HG03135 (cell line): ENCODE results near the gene FIG4.
"Not testable (repeated sequence)": the region's sequence is repeated elsewhere in the genome, so short reads cannot be mapped to it uniquely, and the experiment has no call there.

Source experiments
- ATAC-seq: cut with Tn5 transposase; IDR thresholded peaks from one replicate; pipeline ENCODE4 v1.9.1; 2021; ENCODE audit warnings: mild to moderate bottlenecking, moderate library complexity; ENCODE audit not compliant: unreplicated experiment

Gene FIG4

GRCh38 chr6:109690737-109691621, at the start of gene FIG4, which contains the start of gene AK9:
Gene FIG4 (plus strand): TSS chr6:109691296. CDS start chr6:109691436, 140 bp downstream.
Gene AK9 (minus strand): TSS chr6:109691202. CDS start chr6:109675745, 15,457 bp downstream.
- ATAC-seq, result peak; percentile 95

- ATAC-seq, result no peak
These were observed 47.0 kb upstream of the FIG4 start for GRCh38 chr6:109644131-109644530.

- ATAC-seq, result no peak
These were observed 37.8 kb upstream of the FIG4 start for GRCh38 chr6:109653264-109653663.

- ATAC-seq, result no peak
These were observed 35.3 kb upstream of the FIG4 start for GRCh38 chr6:109655761-109656262.

- no peak for ATAC-seq
These were observed 30.4 kb upstream of the FIG4 start for GRCh38 chr6:109660526-109661320.

- no peak for ATAC-seq
These were observed 28.9 kb upstream of the FIG4 start for GRCh38 chr6:109662192-109662591.

- no peak for ATAC-seq
These were observed 21.3 kb upstream of the FIG4 start for GRCh38 chr6:109669811-109670210.

GRCh38 chr6:109671733-109672132, 19.4 kb upstream of the FIG4 start:
- ATAC-seq, result no peak

GRCh38 chr6:109672175-109672574, 18.9 kb upstream of the FIG4 start:
- no peak for ATAC-seq

- ATAC-seq, result no peak
These were observed 18.3 kb upstream of the FIG4 start for GRCh38 chr6:109672839-109673238.

GRCh38 chr6:109676724-109677123, 14.4 kb upstream of the FIG4 start:
- ATAC-seq, result no peak

GRCh38 chr6:109678240-109678639, 12.9 kb upstream of the FIG4 start:
- ATAC-seq, result no peak

- ATAC-seq, result not testable (repeated sequence)
These were observed 12.2 kb upstream of the FIG4 start for GRCh38 chr6:109678661-109679505.

- no peak for ATAC-seq
These were observed 4.4 kb upstream of the FIG4 start for GRCh38 chr6:109686566-109687265.

GRCh38 chr6:109687271-109687761, 3.8 kb upstream of the FIG4 start:
- no peak for ATAC-seq

- ATAC-seq, result peak; percentile 39
These were observed 741 bp upstream of the FIG4 start for GRCh38 chr6:109690373-109690736.

- ATAC-seq, result peak; percentile 32
These were observed 2.0 kb downstream of the FIG4 start for GRCh38 chr6:109693111-109693510.

GRCh38 chr6:109695468-109695867, 4.4 kb downstream of the FIG4 start:
- no peak for ATAC-seq

- no peak for ATAC-seq
These were observed 5.3 kb downstream of the FIG4 start for GRCh38 chr6:109696355-109696754.

- ATAC-seq, result no peak
These were observed 10.1 kb downstream of the FIG4 start for GRCh38 chr6:109701221-109701620.
